Putamen (tissue), 1 donor: ENCODE results near the gene SEMA4C.
"Not testable (repeated sequence)": the region's sequence is repeated elsewhere in the genome, so short reads cannot be mapped to it uniquely, and the experiment has no call there.

ENCODE experiments used
- DNase-seq: peaks from one replicate; pipeline ENCODE4 v3.0.0-alpha.2; 2016; ENCODE audit warnings: low spot score

Gene SEMA4C

GRCh38 chr2:96897491-96898134 is 27.7 kb upstream of the SEMA4C start:
- no peak for DNase-seq

GRCh38 chr2:96895746-96896651 is 26.1 kb upstream of the SEMA4C start:
- DNase-seq = no peak

GRCh38 chr2:96895032-96895745 is 25.3 kb upstream of the SEMA4C start:
- DNase-seq = peak; percentile 58

GRCh38 chr2:96894151-96894531 is 24.3 kb upstream of the SEMA4C start:
- DNase-seq = no peak

- no peak for DNase-seq
These were observed 23.6 kb upstream of the SEMA4C start for GRCh38 chr2:96893289-96894150.

- DNase-seq = no peak
These were observed 21.9 kb upstream of the SEMA4C start for GRCh38 chr2:96891591-96892333.

- no peak for DNase-seq
These were observed 21.0 kb upstream of the SEMA4C start for GRCh38 chr2:96890726-96891385.

- DNase-seq = no peak
These were observed 20.4 kb upstream of the SEMA4C start for GRCh38 chr2:96890252-96890651.

GRCh38 chr2:96889502-96889901 is 19.6 kb upstream of the SEMA4C start:
- DNase-seq = not testable (repeated sequence)

- DNase-seq = peak; percentile 79
These were observed 18.5 kb upstream of the SEMA4C start for GRCh38 chr2:96888072-96889011.

- DNase-seq = no peak
These were observed 17.7 kb upstream of the SEMA4C start for GRCh38 chr2:96887493-96888012.

GRCh38 chr2:96885432-96886347 is 15.8 kb upstream of the SEMA4C start:
- DNase-seq = no peak

GRCh38 chr2:96884299-96885094 is 14.6 kb upstream of the SEMA4C start:
- DNase-seq = no peak

GRCh38 chr2:96883306-96883705 is 13.4 kb upstream of the SEMA4C start:
- no peak for DNase-seq

GRCh38 chr2:96882906-96883305 is 13.0 kb upstream of the SEMA4C start:
- no peak for DNase-seq

- DNase-seq = no peak
These were observed 12.3 kb upstream of the SEMA4C start for GRCh38 chr2:96882230-96882629.
